ENCODE results near the gene RELN. TPM values are rescaled to one million over a fixed set of nuclear protein-coding genes. Genes with fewer than 3 reads are reported as not detected.

RELN gene
- total RNA-seq, 4 donors from 2014 or later: 0.02 to 0.73 (median 0.39) TPM; not detected in 1

DNA sequence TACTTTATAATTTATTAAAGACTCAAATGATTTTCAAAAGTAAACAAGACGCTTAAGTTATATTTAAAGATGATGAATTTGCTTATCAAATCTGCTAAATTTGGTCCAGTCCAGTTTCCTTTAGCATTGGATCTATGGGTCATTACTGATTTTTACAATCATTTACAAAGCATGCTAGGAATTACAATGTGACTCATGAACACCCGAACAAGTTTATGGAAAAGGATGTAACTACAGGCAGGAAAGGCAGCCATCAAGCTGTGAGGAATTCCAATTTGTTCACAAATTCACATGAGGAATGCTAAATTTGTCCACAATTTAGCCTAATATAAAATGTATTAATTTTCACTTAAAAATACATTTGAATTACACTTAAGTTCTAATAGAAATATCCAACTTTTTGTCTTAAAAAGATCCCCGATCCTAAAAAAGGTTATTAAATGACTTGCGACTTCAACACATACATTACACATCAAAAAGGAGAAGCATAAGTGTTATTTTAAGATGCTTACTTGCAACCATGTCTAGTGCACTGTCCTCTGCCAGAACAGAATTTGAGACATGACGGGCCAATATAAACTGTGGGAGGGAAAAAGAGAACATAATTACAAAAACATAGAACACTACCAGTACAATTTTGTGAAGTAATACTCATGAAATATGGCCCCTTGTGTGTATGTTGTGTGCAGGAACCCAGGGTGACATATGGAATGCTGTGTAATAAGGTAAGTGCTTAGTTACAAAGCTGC lies 349.3 kb downstream of the RELN start:
- intact Hi-C loops (cut with DNase I; ENCODE audit: low total_unique reads) (no loop called here), in situ Hi-C loops (cut with MboI; ENCODE audit: low sequenced_read_pairs in 4 of 4) (no loop called here)
- DNase-seq (no peak), ATAC-seq (no peak)
- Histone ChIP-seq H3K4me1 (no peaks in the 10 kb centered on the region), H3K27ac (no peak overlapping the region), H3K9me3 (no peaks in the 10 kb centered on the region), H3K27me3 (no peaks in the 10 kb centered on the region), H3K4me3 (no peak overlapping the region), H3K36me3 (no peaks in the 10 kb centered on the region)
- no peak for TF ChIP-seq POLR2A (IDR thresholded peaks at IDR 0.05)
- TF ChIP-seq, protein P1, sequence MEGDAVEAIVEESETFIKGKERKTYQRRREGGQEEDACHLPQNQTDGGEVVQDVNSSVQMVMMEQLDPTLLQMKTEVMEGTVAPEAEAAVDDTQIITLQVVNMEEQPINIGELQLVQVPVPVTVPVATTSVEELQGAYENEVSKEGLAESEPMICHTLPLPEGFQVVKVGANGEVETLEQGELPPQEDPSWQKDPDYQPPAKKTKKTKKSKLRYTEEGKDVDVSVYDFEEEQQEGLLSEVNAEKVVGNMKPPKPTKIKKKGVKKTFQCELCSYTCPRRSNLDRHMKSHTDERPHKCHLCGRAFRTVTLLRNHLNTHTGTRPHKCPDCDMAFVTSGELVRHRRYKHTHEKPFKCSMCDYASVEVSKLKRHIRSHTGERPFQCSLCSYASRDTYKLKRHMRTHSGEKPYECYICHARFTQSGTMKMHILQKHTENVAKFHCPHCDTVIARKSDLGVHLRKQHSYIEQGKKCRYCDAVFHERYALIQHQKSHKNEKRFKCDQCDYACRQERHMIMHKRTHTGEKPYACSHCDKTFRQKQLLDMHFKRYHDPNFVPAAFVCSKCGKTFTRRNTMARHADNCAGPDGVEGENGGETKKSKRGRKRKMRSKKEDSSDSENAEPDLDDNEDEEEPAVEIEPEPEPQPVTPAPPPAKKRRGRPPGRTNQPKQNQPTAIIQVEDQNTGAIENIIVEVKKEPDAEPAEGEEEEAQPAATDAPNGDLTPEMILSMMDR (IDR thresholded peaks at IDR 0.05 in 4 of 5, conservative IDR thresholded peaks at IDR 0.05 in 1 of 5): no peak

DNA sequence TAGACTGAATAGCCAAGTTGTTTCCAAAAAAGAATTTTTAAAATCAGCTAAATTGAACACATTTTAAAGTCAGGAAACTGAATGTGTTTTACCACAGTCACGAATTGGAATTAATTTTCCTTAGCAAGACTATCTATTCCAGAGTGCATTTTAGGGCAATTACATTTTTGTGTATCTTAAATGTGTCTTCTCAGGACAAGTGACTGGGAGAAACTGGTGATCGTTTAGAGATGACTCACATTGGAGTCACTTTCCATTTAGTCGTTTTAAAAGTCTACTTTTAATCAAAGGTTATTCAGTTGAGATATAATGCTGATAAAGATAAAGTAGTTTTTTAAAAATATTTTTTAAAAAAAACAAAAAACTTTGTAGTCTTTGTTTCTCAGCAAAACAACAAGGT lies 351.7 kb downstream of the RELN start:
- intact Hi-C loops (cut with DNase I; ENCODE audit: low total_unique reads): no loop called here
- in situ Hi-C loops (cut with MboI; ENCODE audit: low sequenced_read_pairs in 4 of 4): no loop called here
- H3K9me3 ChIP-seq: no peaks in the 10 kb centered on the region
- TF ChIP-seq, protein P1 (IDR thresholded peaks at IDR 0.05 in 4 of 5, conservative IDR thresholded peaks at IDR 0.05 in 1 of 5): no peak
- TF ChIP-seq POLR2A (IDR thresholded peaks at IDR 0.05): no peak
- DNase-seq: no peak
- no peak overlapping the region for H3K4me3 ChIP-seq
- H3K27ac ChIP-seq: no peak overlapping the region
- no peaks in the 10 kb centered on the region for H3K36me3 ChIP-seq
- no peaks in the 10 kb centered on the region for H3K4me1 ChIP-seq
- no peak for ATAC-seq
- no peaks in the 10 kb centered on the region for H3K27me3 ChIP-seq

DNA sequence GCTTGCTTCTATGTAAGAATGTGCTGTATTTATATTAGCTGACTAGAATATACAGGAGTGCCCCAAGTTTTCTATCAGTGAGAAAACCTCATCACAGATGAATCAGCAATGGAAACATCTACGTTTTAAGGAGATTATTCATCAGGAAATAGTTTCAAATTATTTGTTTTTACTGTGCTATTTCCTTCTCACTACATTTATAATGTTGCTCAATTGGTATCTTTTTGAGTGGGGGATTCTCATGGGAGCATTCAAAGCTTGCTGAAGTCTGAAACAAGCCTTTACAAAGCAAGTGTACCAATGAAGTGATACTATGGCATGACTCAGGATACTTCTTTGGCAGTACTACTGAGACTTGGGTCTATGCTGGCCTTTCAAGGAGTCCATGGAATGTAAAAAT lies 352.4 kb downstream of the RELN start:
- Histone ChIP-seq H3K9me3 (no peaks in the 10 kb centered on the region), H3K4me1 (no peaks in the 10 kb centered on the region), H3K27ac (no peak overlapping the region), H3K4me3 (no peak overlapping the region), H3K27me3 (no peaks in the 10 kb centered on the region), H3K36me3 (no peaks in the 10 kb centered on the region)
- DNase-seq (no peak), ATAC-seq (no peak)
- TF ChIP-seq, protein P1 (IDR thresholded peaks at IDR 0.05 in 4 of 5, conservative IDR thresholded peaks at IDR 0.05 in 1 of 5): no peak
- TF ChIP-seq POLR2A (IDR thresholded peaks at IDR 0.05): no peak
- intact Hi-C loops (cut with DNase I; ENCODE audit: low total_unique reads): no loop called here
- in situ Hi-C loops (cut with MboI; ENCODE audit: low sequenced_read_pairs in 4 of 4): no loop called here

DNA sequence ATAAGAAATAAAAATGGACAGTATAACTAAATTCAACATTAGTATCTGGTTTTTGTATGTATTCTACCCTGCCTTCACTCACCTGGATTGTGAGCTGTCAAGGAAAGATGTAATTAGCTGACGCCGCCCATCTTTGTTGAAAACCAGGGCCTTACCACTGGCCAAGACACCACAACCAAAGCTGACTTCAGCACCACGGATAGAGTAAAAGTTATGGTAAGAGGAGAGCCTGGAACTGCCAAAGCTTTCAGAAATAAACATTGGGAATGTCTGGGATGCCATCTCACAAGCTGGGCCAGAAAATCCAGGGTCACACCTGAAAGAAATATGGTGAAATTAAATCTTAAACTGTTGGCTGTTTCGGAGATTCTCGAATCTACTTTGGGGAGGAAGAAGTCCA lies 353.3 kb downstream of the RELN start:
- no peak overlapping the region for H3K4me3 ChIP-seq
- no peaks in the 10 kb centered on the region for H3K4me1 ChIP-seq
- intact Hi-C loops (cut with DNase I; ENCODE audit: low total_unique reads) (no loop called here), in situ Hi-C loops (cut with MboI; ENCODE audit: low sequenced_read_pairs in 4 of 4) (no loop called here)
- TF ChIP-seq, protein P1 (IDR thresholded peaks at IDR 0.05 in 4 of 5, conservative IDR thresholded peaks at IDR 0.05 in 1 of 5): no peak
- ATAC-seq (no peak), DNase-seq (no peak)
- H3K27ac ChIP-seq: no peak overlapping the region
- no peaks in the 10 kb centered on the region for H3K27me3 ChIP-seq
- H3K36me3 ChIP-seq: no peaks in the 10 kb centered on the region
- no peaks in the 10 kb centered on the region for H3K9me3 ChIP-seq

DNA sequence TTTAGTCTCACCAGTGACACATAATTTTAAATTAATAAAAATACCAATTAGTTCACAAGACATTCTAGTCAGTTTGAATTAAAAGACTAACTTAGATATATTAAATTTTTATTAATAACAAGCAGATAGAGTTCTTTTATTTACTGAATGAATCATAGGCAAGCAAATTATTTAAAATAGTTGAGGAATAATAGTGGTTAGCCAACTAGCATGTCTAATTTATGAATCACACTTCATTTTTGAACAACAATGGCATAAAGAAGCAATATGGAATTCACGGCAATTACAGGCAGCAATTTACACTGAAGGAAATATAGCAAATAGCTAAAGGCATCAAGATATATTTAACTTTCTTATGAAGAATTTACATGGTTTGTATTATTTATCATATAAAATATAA lies 356.5 kb downstream of the RELN start:
- Histone ChIP-seq H3K4me1 (no peaks in the 10 kb centered on the region), H3K4me3 (no peak overlapping the region), H3K9me3 (no peaks in the 10 kb centered on the region), H3K27ac (no peak overlapping the region), H3K27me3 (no peaks in the 10 kb centered on the region), H3K36me3 (no peaks in the 10 kb centered on the region)
- in situ Hi-C loops (cut with MboI; ENCODE audit: low sequenced_read_pairs in 4 of 4) (no loop called here), intact Hi-C loops (cut with DNase I; ENCODE audit: low total_unique reads) (no loop called here)
- ATAC-seq: no peak
- no peak for DNase-seq
- TF ChIP-seq POLR2A (IDR thresholded peaks at IDR 0.05): no peak
- TF ChIP-seq, protein P1 (IDR thresholded peaks at IDR 0.05 in 4 of 5, conservative IDR thresholded peaks at IDR 0.05 in 1 of 5): no peak

Measured in gastrocnemius medialis (tissue), 4 donors.